Inferior parietal cortex (tissue), 1 donor: ENCODE measurements around the gene CCDC91.
"Not testable (repeated sequence)": the region's sequence is repeated elsewhere in the genome, so short reads cannot be mapped to it uniquely, and the experiment has no call there.

Experiments
- DNase-seq: peaks from one replicate; pipeline ENCODE4 v3.0.0-alpha.2; 2016; ENCODE audit errors: extremely low spot score

The CCDC91 gene

DNA sequence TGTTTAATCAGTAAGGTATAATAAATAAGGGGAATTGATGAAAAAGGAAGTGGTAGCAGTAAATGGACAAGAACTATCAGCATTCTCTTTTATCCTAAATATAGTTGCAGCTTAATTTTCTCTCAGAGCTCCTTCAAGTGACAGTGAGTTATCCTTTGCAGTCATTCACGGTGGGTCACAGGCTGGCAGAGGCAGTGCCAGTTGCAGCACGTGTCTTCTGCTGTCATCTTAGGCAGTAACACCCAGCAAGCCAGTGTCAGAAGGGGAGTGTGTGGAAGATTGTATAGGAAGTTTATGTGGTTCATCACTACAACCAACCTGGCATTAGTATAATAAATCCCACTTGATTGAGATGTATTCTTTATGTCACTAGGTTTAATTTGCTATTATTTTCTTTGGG, 170.0 kb downstream of the CCDC91 start:
- no peak for DNase-seq

DNA sequence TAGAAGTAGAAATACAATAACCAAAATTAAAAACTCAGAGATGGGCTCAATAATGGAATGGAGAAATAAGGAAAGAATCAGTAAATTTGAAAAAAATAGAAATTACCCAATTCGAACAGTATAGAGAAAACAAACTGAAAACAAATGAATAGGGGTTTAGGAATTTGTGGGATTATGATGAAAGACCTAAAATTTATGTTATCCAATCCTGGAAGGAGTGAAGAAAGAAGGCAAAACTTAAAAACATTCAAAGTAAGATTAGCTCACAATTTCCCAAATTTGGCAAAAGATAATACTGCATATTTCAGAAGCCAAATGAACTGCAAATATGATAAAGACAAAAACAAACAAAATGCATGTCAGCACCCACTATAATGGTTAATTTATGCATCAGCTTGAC, 177.1 kb downstream of the CCDC91 start:
- no peak for DNase-seq

DNA sequence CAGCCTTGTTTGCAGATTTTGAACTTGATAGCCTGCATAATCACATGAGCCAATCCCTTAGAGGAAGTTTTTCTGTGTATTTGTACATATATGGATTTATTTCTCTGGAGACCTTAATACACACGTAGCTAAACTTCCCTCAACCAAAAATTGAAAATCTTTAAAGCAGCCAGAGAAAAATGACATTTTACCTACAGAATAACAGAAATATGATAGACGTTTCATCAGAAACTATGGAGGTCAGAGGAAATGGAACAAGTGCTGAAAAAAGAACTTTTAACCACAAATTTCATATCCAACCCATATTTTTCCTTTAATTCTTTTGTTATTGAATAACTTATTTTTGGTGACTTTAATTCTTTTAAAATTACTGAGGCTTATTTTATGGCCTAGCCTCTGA, 177.7 kb downstream of the CCDC91 start:
- DNase-seq = no peak

DNA sequence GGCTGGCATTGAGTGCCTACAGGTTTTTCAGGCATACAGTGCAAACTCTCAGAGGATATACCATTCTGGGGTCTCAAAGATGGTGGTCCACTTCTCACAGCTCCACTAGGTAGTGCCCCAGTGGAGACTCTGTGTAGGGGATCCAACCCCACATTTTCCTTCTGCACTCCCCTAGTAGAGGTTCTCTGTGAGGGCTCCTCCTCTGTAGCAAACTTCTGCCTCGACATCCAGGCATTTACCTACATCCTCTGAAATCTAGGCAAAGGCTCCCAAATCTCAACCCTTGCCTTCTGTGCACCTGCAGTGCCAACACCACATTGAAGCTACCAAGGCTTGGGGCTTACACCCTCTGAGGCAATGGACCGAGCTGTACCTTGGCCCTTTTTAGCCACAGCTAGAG, 179.2 kb downstream of the CCDC91 start:
- DNase-seq = no peak

DNA sequence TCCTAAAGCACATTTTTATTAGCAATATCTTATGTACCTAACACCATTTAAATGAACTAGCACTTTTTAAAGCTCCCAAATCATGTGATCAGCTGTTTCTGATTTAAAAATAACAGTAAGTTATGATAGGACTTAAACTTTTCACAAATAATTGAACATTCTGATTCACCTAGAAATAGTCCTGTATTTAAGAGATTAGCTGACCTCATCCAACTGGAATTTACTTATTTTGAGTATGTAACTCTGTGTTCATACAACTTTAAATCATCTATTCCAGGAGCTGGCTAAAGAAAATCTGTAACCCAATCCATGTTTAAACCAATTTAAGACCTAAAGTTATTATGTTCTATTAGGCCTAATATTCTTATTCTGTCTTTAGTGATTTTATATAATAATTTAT, 184.3 kb downstream of the CCDC91 start:
- no peak for DNase-seq

- DNase-seq = no peak
Measured at GRCh38 chr12:28378736-28379135, 188.5 kb downstream of the CCDC91 start.

DNA sequence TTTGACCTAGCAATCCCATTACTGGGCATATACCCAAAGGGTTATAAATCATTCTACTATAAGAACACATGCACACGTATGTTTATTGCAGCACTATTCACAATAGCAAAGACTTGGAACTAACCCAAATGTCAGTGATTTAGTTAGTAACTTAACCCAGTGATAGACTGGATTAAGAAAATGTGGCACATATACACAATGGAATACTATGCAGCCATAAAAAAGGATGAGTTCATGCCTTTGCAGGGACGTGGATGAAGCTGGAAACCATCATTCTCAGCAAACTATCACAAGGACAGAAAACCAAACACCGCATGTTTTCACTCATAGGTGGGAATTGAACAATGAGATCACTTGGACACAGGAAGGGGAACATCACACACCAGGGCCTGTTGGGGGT, 189.5 kb downstream of the CCDC91 start:
- not testable (repeated sequence) for DNase-seq

- no peak for DNase-seq
Measured at GRCh38 chr12:28383368-28383767, 193.1 kb downstream of the CCDC91 start.

DNA sequence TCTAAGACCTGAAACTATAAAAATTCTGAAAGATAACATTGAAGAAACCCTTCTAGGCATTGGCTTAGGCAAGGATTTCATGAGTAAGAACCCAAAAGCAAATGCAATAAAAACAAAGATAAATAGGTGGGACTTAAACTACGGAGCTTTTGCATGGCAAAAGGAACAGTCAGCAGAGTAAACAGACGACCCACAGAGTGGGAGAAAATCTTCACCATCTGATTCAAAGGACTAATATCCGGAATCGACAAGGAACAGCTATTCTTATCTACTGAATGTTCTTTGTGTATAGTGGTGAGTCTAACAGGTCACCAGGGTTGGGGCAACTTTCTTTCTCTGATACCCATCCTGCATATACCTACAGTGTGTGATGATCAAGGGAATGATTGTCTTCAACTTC, 198.6 kb downstream of the CCDC91 start:
- DNase-seq = no peak

DNA sequence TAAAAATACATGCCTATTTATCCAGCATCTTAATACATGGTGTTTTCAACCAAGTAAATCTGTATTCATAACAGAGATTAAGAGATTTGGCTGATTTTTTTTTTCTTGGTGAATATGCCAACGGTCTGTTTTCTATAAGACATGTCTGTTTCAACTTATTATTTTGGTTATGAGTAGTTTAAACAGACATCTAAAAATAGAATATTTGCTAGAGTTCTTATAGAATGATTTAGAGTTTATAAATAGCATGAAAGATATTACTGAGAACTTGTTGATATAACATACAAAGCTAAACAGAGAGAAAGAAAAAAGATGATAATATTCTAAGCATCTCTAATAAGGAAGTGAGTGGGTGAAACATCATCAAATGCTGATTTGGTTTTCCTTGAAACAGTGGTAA, 199.9 kb downstream of the CCDC91 start:
- no peak for DNase-seq

GRCh38 chr12:28390761-28391385, 200.6 kb downstream of the CCDC91 start:
- no peak for DNase-seq

DNA sequence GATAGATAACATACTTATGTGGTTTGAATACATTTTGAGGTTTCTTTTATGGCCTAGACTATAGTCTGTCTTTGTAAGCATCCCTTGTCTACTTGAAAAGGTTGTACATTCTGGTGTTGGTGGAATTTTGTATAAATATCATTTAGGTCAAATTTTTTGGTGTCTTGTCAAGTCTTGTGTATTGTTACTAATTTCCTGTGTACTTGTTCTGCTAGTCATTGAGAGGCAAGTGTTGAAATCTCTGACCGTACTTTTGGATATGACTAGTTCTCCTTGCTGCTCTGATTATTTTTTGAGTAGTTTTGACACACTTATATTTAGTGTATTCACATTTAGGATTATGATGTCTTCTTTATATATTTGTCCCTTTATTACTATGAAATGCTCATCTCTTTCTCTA, 219.6 kb downstream of the CCDC91 start:
- DNase-seq = no peak

DNA sequence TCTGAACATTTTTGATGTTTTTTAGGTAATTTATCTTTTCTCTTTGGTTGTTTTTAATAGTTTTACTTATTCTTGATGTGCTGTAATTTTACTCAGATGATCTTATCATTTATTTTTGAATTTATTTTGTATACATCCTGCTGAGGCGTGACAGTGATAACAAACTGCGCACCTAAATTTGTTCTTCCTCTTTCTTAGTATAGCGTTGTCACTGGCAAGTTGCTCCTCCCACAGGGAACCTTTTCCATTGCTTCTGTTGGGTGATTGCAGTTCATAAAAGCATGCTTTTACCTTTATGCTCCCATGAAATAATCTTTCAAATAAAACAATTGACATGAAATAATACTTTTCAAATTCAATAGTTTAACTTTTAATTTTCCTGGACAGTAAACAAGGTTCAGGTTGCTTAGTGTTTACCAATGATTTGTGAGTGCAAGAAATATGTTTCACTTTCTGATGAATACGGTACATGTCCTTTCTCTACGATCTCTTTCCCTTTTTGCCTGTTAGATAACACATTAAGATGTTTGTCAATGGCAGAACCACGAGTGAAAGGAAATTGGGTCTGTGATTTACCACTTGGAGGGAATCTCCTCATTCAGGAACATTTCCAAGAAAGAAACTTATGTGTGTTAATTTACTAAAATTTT, 223.3 kb downstream of the CCDC91 start:
- no peak for DNase-seq

- DNase-seq = no peak
Measured at GRCh38 chr12:28415755-28416154, 225.5 kb downstream of the CCDC91 start.

DNA sequence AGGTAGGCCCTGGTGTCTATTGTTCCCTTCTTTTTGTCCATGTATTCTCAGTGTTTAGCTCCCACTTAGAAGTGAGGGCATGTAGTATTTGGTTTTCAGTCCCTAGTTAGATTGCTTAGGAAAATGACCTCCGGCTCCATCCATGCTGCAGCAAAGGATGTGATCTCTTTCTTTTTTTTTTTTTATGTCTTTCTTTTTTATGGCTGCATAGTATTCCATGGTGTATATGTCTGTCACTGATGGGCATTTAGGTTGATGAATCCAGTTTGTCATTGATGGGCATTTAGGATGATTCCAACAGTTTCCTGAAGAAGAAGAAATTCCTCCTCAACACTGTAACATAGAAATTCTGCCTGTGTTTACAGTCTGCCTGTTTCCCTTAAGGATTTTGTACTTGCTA, 231.1 kb downstream of the CCDC91 start:
- no peak for DNase-seq

- no peak for DNase-seq
Measured at GRCh38 chr12:28424965-28425364, 234.7 kb downstream of the CCDC91 start.

DNA sequence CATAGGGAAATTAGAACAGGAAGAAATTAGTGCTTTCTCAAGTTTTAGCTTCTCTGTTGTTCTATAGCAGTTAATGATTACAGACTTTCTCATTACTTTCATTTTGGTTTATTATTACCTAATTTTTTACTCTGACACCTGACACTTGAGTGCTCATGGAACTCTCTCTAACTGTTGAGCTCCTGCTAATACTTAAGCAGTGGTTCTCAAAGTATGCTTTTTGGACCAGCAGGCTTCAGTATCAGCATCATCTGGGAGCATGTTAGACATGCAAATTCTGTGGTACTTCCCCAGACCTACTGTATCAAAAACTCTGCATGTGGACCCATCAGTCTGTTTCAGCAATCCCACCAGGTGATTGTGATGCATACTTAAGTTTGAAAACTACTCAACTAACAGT, 235.3 kb downstream of the CCDC91 start:
- DNase-seq = no peak

DNA sequence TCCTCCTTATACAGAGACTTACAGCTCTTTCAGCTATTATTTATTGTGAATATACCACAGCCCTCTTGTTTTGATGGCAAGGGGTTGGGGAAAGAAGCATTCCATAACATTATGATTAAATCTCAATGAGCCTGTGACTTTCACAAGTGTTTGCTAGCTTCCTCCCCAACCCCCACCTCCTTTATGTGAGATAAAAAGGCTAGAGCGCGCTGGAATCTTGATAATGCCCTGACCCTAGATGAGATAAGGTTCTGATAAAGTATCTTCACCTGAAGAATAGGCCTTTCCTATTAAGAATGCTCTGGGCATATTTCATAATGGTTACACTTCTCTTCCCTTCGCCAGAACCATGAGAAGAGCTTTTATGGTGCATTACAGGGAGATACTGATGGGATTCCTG, 236.8 kb downstream of the CCDC91 start:
- no peak for DNase-seq

DNA sequence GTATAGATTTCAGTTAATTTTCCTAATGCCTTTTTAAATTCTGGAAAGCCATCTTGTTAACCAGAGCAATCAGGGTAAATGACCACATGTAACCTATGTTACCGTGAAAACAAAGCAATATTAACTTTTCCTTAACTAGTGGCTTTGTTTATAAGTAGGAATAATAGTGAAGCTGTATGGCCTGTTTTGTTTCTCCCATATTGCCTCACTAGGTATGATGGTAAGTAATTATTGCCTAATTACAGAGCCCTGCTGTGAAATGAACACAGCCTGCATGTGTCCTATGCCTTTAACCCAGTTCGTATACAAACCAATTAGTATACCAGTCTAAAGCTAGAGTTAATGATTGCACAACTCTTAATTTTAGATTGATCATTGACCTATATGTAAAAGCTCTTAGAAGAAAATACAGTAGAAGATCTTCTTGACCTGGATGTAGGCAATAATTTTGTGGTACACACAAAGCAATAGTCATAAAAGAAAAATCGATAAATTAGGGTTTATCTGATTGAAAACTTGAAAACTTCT, 249.9 kb downstream of the CCDC91 start:
- DNase-seq = no peak

DNA sequence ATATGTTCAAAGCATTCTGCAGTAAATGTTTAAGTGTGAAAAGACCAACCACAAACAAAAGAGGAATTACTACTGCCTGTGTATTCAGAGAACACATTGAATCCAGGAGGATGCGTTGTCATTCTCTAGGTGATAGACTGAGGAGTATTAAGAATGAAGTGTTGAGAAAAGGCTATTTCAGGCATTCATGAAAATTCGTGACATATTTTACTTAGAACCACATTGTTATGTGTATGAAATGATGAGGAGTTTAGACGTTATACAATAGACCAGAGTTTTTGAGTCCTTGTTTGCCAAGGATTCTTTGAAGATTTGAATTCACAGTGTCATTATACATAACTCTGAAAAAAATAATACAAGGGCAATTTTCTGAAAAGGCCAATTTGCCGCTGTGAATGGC, 251.8 kb downstream of the CCDC91 start:
- no peak for DNase-seq

- DNase-seq = no peak
Measured at GRCh38 chr12:28443337-28443736, 253.1 kb downstream of the CCDC91 start.

- DNase-seq = no peak
Measured at GRCh38 chr12:28446031-28446430, 255.8 kb downstream of the CCDC91 start.

GRCh38 chr12:28453686-28454085, 263.4 kb downstream of the CCDC91 start:
- no peak for DNase-seq
